ENCODE results near the gene CACNA1A. TPM values are rescaled to one million over a fixed set of nuclear protein-coding genes. Genes with fewer than 3 reads are reported as not detected.

CACNA1A gene
- total RNA-seq, 1 donor from 2014 or later = 16.5 TPM

GRCh38 chr19:13328241-13328640 is 178.0 kb downstream of the CACNA1A start:
- H2AFZ ChIP-seq (replicated peaks) = no peak overlapping the region
- H3K4me3 ChIP-seq = no peak overlapping the region
- no peaks in the 10 kb centered on the region for H3K4me1 ChIP-seq
- Mint-ChIP-seq H3K27ac (no peak overlapping the region), H3K36me3 (no peaks in the 10 kb centered on the region), H3K9me3 (peaks cover 6% of the 10 kb centered on the region), H3K4me3 (no peak overlapping the region), H3K27me3 (ENCODE audit: insufficient read depth, low read depth) (peaks cover 3% of the 10 kb centered on the region), H3K4me1 (no peaks in the 10 kb centered on the region)
- H3K27ac ChIP-seq = no peak overlapping the region
- no peak for TF ChIP-seq CTCF (IDR thresholded peaks at IDR 0.05)
- TF ChIP-seq EZH2phosphoT487 (IDR thresholded peaks at IDR 0.05) = no peak
- no peak for TF ChIP-seq EZH2 (IDR thresholded peaks at IDR 0.05)
- H4K20me1 ChIP-seq (ENCODE audit: low read depth) = no peaks in the 10 kb centered on the region
- H3K9me3 ChIP-seq (ENCODE audit: low read depth) = no peaks in the 10 kb centered on the region
- H3K27me3 ChIP-seq = no peaks in the 10 kb centered on the region
- DNase-seq (ENCODE audit: low spot score) = no peak
- H3K36me3 ChIP-seq = no peaks in the 10 kb centered on the region
- H3K4me2 ChIP-seq = no peak overlapping the region
- H3F3A ChIP-seq (ENCODE audit: low read depth) = no peaks in the 10 kb centered on the region
- no peaks in the 10 kb centered on the region for H3K79me2 ChIP-seq (ENCODE audit: low read depth)
- H3K9ac ChIP-seq = no peak overlapping the region

DNA sequence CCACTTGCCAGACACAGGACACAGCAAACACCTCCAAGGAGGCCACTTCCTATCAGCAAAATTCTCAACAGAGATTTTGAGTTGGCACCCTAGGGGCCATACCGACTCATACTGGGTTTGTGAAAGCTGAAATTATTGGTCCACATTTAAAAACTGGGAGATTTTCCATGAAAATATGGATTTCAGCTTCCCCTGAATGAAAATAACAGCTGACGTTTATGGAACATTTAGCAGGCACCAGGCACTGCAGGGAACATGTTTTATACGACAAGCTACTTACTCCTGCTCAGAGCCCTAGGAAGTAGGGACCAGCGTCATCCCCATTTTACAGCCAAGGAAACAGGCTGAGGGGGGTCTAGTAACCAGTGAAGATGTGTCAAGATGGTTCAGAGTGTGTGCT is 186.8 kb downstream of the CACNA1A start:
- H2AFZ ChIP-seq (replicated peaks) = no peak overlapping the region
- H3K27me3 ChIP-seq = no peaks in the 10 kb centered on the region
- TF ChIP-seq EZH2phosphoT487 (IDR thresholded peaks at IDR 0.05) (no peak), CTCF (IDR thresholded peaks at IDR 0.05) (no peak), EZH2 (IDR thresholded peaks at IDR 0.05) (no peak)
- H3K36me3 ChIP-seq = peaks cover 4% of the 10 kb centered on the region
- Mint-ChIP-seq H3K27me3 (ENCODE audit: insufficient read depth, low read depth) (peaks cover 6% of the 10 kb centered on the region), H3K27ac (no peak overlapping the region), H3K4me1 (peaks cover 4% of the 10 kb centered on the region), H3K9me3 (peaks cover 24% of the 10 kb centered on the region), H3K4me3 (no peak overlapping the region), H3K36me3 (peaks cover 9% of the 10 kb centered on the region)
- H3F3A ChIP-seq (ENCODE audit: low read depth) = no peaks in the 10 kb centered on the region
- no peak overlapping the region for H3K4me2 ChIP-seq
- no peaks in the 10 kb centered on the region for H3K9me3 ChIP-seq (ENCODE audit: low read depth)
- H3K79me2 ChIP-seq (ENCODE audit: low read depth) = no peaks in the 10 kb centered on the region
- no peaks in the 10 kb centered on the region for H3K4me1 ChIP-seq
- no peak overlapping the region for H3K9ac ChIP-seq
- no peak overlapping the region for H3K4me3 ChIP-seq
- H4K20me1 ChIP-seq (ENCODE audit: low read depth) = no peaks in the 10 kb centered on the region
- H3K27ac ChIP-seq = no peak overlapping the region
- no peak for DNase-seq (ENCODE audit: low spot score)

GRCh38 chr19:13318190-13318589 is 188.1 kb downstream of the CACNA1A start:
- no peaks in the 10 kb centered on the region for H3K4me1 ChIP-seq
- peaks cover 4% of the 10 kb centered on the region for H3K36me3 ChIP-seq
- H3K79me2 ChIP-seq (ENCODE audit: low read depth) = no peaks in the 10 kb centered on the region
- Mint-ChIP-seq H3K27me3 (ENCODE audit: insufficient read depth, low read depth) (peaks cover 6% of the 10 kb centered on the region), H3K9me3 (peaks cover 18% of the 10 kb centered on the region), H3K4me3 (no peak overlapping the region), H3K36me3 (peaks cover 9% of the 10 kb centered on the region), H3K4me1 (peaks cover 4% of the 10 kb centered on the region), H3K27ac (no peak overlapping the region)
- H3K4me2 ChIP-seq = no peak overlapping the region
- no peak overlapping the region for H3K4me3 ChIP-seq
- no peaks in the 10 kb centered on the region for H3K27me3 ChIP-seq
- no peak overlapping the region for H2AFZ ChIP-seq (replicated peaks)
- no peaks in the 10 kb centered on the region for H4K20me1 ChIP-seq (ENCODE audit: low read depth)
- no peaks in the 10 kb centered on the region for H3F3A ChIP-seq (ENCODE audit: low read depth)
- no peak overlapping the region for H3K9ac ChIP-seq
- H3K9me3 ChIP-seq (ENCODE audit: low read depth) = no peaks in the 10 kb centered on the region
- no peak overlapping the region for H3K27ac ChIP-seq
- DNase-seq (ENCODE audit: low spot score) = no peak
- TF ChIP-seq CTCF (IDR thresholded peaks at IDR 0.05) (no peak), EZH2phosphoT487 (IDR thresholded peaks at IDR 0.05) (no peak), EZH2 (IDR thresholded peaks at IDR 0.05) (no peak)

Measured in neural progenitor cell (in vitro differentiated cells).